ENCODE measurements around the gene TBC1D1.
"Not testable (repeated sequence)": the region's sequence is repeated elsewhere in the genome, so short reads cannot be mapped to it uniquely, and the experiment has no call there.

The TBC1D1 gene

DNA sequence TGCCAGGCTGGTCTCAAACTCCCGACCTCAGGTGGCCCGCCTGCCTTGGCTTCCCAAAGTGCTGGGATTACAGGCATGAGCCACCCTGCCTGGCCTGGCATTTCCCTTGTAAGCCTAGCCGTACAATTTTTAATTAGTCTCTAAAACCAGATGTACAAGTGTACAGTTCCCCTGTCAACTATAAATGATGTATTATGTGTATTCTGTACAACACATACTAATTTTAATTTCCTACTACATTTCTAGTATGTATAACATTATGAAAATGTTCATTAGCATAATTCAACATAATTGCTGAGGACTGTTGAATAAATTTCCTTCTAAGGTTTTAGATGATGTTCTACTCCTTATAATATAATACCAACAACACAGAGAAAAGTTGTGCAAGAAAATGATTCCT is 27.8 kb downstream of the TBC1D1 start:
- no peak overlapping the region for H3K9ac ChIP-seq (ENCODE audit: low read length)
- H3K36me3 ChIP-seq (ENCODE audit: insufficient read depth, low read length), result peaks cover 4% of the 10 kb centered on the region; the same call in 1 of the 2 replicates
- H4K20me1 ChIP-seq (ENCODE audit: insufficient read depth, low read length), result no peaks in the 10 kb centered on the region
- no peaks in the 10 kb centered on the region for H3K9me3 ChIP-seq (ENCODE audit: low read length)
- no peak overlapping the region for H3K27ac ChIP-seq (ENCODE audit: low read depth, low read length, poor library complexity, severe bottlenecking)
- no peaks in the 10 kb centered on the region for H3K9me2 ChIP-seq (ENCODE audit: low read depth, low read length)
- no peaks in the 10 kb centered on the region for H3K4me1 ChIP-seq (ENCODE audit: insufficient read depth, low read length, severe bottlenecking)
- no peaks in the 10 kb centered on the region for H3F3A ChIP-seq (ENCODE audit: insufficient read depth, low read length)
- H3K27me3 ChIP-seq (ENCODE audit: insufficient read depth, low read length), result no peaks in the 10 kb centered on the region
- H3K79me2 ChIP-seq (ENCODE audit: insufficient read depth, low read length), result peaks cover 5% of the 10 kb centered on the region; the same call in 1 of the 2 replicates
- no peak overlapping the region for H3K4me2 ChIP-seq (ENCODE audit: low read length)
- no peak overlapping the region for H3K4me3 ChIP-seq (ENCODE audit: low read depth, low read length, poor library complexity, severe bottlenecking)
- H2AFZ ChIP-seq (ENCODE audit: low read length), result no peak overlapping the region
- TF ChIP-seq, protein P1, sequence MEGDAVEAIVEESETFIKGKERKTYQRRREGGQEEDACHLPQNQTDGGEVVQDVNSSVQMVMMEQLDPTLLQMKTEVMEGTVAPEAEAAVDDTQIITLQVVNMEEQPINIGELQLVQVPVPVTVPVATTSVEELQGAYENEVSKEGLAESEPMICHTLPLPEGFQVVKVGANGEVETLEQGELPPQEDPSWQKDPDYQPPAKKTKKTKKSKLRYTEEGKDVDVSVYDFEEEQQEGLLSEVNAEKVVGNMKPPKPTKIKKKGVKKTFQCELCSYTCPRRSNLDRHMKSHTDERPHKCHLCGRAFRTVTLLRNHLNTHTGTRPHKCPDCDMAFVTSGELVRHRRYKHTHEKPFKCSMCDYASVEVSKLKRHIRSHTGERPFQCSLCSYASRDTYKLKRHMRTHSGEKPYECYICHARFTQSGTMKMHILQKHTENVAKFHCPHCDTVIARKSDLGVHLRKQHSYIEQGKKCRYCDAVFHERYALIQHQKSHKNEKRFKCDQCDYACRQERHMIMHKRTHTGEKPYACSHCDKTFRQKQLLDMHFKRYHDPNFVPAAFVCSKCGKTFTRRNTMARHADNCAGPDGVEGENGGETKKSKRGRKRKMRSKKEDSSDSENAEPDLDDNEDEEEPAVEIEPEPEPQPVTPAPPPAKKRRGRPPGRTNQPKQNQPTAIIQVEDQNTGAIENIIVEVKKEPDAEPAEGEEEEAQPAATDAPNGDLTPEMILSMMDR (IDR thresholded peaks at IDR 0.05; ENCODE audit: low read length), result no peak
- TF ChIP-seq EZH2 (IDR thresholded peaks at IDR 0.05; ENCODE audit: borderline replicate concordance, low read length), result no peak

DNA sequence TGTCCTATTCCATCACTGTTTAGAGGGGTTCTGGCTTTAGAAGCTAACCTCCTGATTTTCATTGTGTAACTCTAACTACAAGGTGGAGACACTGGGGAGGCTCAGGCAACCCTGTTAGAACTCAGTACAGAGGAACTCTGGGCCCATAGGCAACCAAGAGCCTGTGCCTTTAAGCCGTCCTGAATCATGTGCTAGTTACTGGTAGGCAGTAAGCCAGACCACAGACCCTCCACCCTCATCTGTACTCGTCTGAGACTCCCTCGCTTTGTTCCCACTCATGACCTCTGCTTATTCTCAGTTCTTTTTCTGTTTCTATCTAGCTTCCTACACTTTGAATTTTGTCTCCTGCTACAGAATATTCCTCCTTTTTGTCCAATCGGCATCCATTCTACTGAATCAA is 31.4 kb downstream of the TBC1D1 start:
- Histone ChIP-seq H2AFZ (ENCODE audit: low read length) (no peak overlapping the region), H3K4me3 (ENCODE audit: low read depth, low read length, poor library complexity, severe bottlenecking) (no peak overlapping the region), H4K20me1 (ENCODE audit: insufficient read depth, low read length) (no peaks in the 10 kb centered on the region), H3K4me2 (ENCODE audit: low read length) (no peak overlapping the region), H3F3A (ENCODE audit: insufficient read depth, low read length) (no peaks in the 10 kb centered on the region), H3K9ac (ENCODE audit: low read length) (no peak overlapping the region), H3K4me1 (ENCODE audit: insufficient read depth, low read length, severe bottlenecking) (no peaks in the 10 kb centered on the region), H3K27me3 (ENCODE audit: insufficient read depth, low read length) (no peaks in the 10 kb centered on the region), H3K36me3 (ENCODE audit: insufficient read depth, low read length) (no peaks in the 10 kb centered on the region), H3K79me2 (ENCODE audit: insufficient read depth, low read length) (peaks cover 5% of the 10 kb centered on the region; the same call in 1 of the 2 replicates), H3K27ac (ENCODE audit: low read depth, low read length, poor library complexity, severe bottlenecking) (no peak overlapping the region), H3K9me3 (ENCODE audit: low read length) (no peaks in the 10 kb centered on the region), H3K9me2 (ENCODE audit: low read depth, low read length) (no peaks in the 10 kb centered on the region)
- no peak for TF ChIP-seq EZH2 (IDR thresholded peaks at IDR 0.05; ENCODE audit: borderline replicate concordance, low read length)
- TF ChIP-seq, protein P1 (IDR thresholded peaks at IDR 0.05; ENCODE audit: low read length), result no peak

GRCh38 chr4:37923089-37923488 is 32.2 kb downstream of the TBC1D1 start:
- H3F3A ChIP-seq (ENCODE audit: insufficient read depth, low read length); H3K36me3 ChIP-seq (ENCODE audit: insufficient read depth, low read length); H3K79me2 ChIP-seq (ENCODE audit: insufficient read depth, low read length): not testable (repeated sequence)

GRCh38 chr4:37924946-37925345 is 34.1 kb downstream of the TBC1D1 start:
- Histone ChIP-seq H3K4me1 (ENCODE audit: insufficient read depth, low read length, severe bottlenecking) (no peaks in the 10 kb centered on the region), H3K4me2 (ENCODE audit: low read length) (no peak overlapping the region), H3K36me3 (ENCODE audit: insufficient read depth, low read length) (no peaks in the 10 kb centered on the region; the same call in 1 of the 2 replicates), H3K9me3 (ENCODE audit: low read length) (no peaks in the 10 kb centered on the region), H4K20me1 (ENCODE audit: insufficient read depth, low read length) (no peaks in the 10 kb centered on the region), H2AFZ (ENCODE audit: low read length) (no peak overlapping the region), H3K4me3 (ENCODE audit: low read depth, low read length, poor library complexity, severe bottlenecking) (no peak overlapping the region), H3K79me2 (ENCODE audit: insufficient read depth, low read length) (no peaks in the 10 kb centered on the region), H3K9me2 (ENCODE audit: low read depth, low read length) (no peaks in the 10 kb centered on the region), H3K27ac (ENCODE audit: low read depth, low read length, poor library complexity, severe bottlenecking) (no peak overlapping the region), H3F3A (ENCODE audit: insufficient read depth, low read length) (no peaks in the 10 kb centered on the region), H3K9ac (ENCODE audit: low read length) (no peak overlapping the region), H3K27me3 (ENCODE audit: insufficient read depth, low read length) (no peaks in the 10 kb centered on the region)
- TF ChIP-seq, protein P1 (IDR thresholded peaks at IDR 0.05; ENCODE audit: low read length), result no peak
- no peak for TF ChIP-seq EZH2 (IDR thresholded peaks at IDR 0.05; ENCODE audit: borderline replicate concordance, low read length)

More at GRCh38 chr4:37923089-37923488, 32.2 kb downstream of the TBC1D1 start:
- H3K27ac ChIP-seq (ENCODE audit: low read depth, low read length, poor library complexity, severe bottlenecking); H3K4me2 ChIP-seq (ENCODE audit: low read length); H4K20me1 ChIP-seq (ENCODE audit: insufficient read depth, low read length); H3K4me3 ChIP-seq (ENCODE audit: low read depth, low read length, poor library complexity, severe bottlenecking); H3K9ac ChIP-seq (ENCODE audit: low read length); H3K9me3 ChIP-seq (ENCODE audit: low read length); H3K27me3 ChIP-seq (ENCODE audit: insufficient read depth, low read length); H3K4me1 ChIP-seq (ENCODE audit: insufficient read depth, low read length, severe bottlenecking); H3K9me2 ChIP-seq (ENCODE audit: low read depth, low read length); H2AFZ ChIP-seq (ENCODE audit: low read length): not testable (repeated sequence)
